Cardiac muscle cell (in vitro differentiated cells and primary cell): ENCODE data around the gene KRT222. TPM values are rescaled to one million over a fixed set of nuclear protein-coding genes. Genes with fewer than 3 reads are reported as not detected.

Experiments used
- DNase-seq, 2 donors: peaks; one replicate each; pipeline versions ENCODE4 v3.0.0 to v3.0.0-alpha.2; 2010 to 2017; ENCODE audit warnings: low read depth in 1 of 2, low spot score in 1 of 2
- H3K27ac ChIP-seq: fragments of 200-600 bp; sonication (generic); 2 replicates; pipeline ENCODE4 v1.5.1; 2016
- H3K27me3 ChIP-seq: fragments of 200-600 bp; sonication (generic); 2 replicates; pipeline ENCODE4 v1.6.0; 2016; ENCODE audit warnings: control low read depth
- H3K36me3 ChIP-seq: fragments of 200-600 bp; sonication (generic); 2 replicates; pipeline ENCODE4 v1.5.1; 2016; ENCODE audit warnings: control low read depth
- H3K4me1 ChIP-seq: fragments of 200-600 bp; sonication (generic); 2 replicates; pipeline ENCODE4 v1.8.1; 2017; ENCODE audit warnings: low read depth, mild to moderate bottlenecking, mixed run types
- H3K4me3 ChIP-seq: fragments of 200-600 bp; sonication (generic); 2 replicates; pipeline ENCODE4 v1.5.1; 2016; ENCODE audit warnings: mild to moderate bottlenecking
- H3K9me3 ChIP-seq: fragments of 200-600 bp; sonication (generic); 2 replicates; pipeline ENCODE4 v1.5.1; 2017; ENCODE audit warnings: low read depth, mild to moderate bottlenecking, control low read depth
- polyA plus RNA-seq: library from polyadenylated mRNA; unstranded; fragments of >200 nt; fragmentation: Nextera tagmentation; extraction: Ambion mirVana; gene quantifications from 2 replicates; pipeline ENCODE4 v1.2.1, GENCODE V29; 2016
- total RNA-seq: library from RNA; depleted of rRNA; stranded (reverse); fragments of >200 nt; gene quantifications from 2 replicates; pipeline ENCODE4 v1.2.3, GENCODE V29; 2016
- TF ChIP-seq, protein P1 (sequence below): IDR thresholded peaks from 2 replicates; pipeline ENCODE4 v1.5.1; 2012; ENCODE audit warnings: low read depth, mild to moderate bottlenecking, low read length

The KRT222 gene
- total and polyA plus RNA-seq, 2 experiments from 2014 or later = 0.29 TPM; not detected in 1

DNA sequence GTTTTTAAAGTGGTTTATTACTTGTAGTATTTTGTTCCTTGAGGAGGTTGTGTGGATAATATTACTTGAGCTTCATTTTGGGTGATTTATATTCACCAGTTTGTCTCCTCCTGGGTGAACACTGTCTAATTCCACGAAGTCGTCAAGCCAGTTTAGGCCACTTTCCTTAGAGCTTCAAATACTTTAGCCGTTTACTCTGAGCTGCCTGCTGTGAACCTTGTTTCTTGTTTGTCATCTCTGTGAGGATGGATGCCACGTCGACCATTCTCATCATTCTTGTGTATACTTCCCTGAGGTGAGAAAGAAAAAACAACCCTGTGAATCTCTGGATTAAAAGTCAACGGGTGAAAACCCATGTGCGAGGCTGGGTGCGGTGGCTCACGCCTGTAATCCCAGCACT is 29.6 kb upstream of the KRT222 start:
- Histone ChIP-seq H3K4me3 (no peak overlapping the region), H3K4me1 (no peaks in the 10 kb centered on the region), H3K9me3 (no peaks in the 10 kb centered on the region), H3K27me3 (no peaks in the 10 kb centered on the region), H3K27ac (no peak overlapping the region), H3K36me3 (no peaks in the 10 kb centered on the region)
- TF ChIP-seq, protein P1, sequence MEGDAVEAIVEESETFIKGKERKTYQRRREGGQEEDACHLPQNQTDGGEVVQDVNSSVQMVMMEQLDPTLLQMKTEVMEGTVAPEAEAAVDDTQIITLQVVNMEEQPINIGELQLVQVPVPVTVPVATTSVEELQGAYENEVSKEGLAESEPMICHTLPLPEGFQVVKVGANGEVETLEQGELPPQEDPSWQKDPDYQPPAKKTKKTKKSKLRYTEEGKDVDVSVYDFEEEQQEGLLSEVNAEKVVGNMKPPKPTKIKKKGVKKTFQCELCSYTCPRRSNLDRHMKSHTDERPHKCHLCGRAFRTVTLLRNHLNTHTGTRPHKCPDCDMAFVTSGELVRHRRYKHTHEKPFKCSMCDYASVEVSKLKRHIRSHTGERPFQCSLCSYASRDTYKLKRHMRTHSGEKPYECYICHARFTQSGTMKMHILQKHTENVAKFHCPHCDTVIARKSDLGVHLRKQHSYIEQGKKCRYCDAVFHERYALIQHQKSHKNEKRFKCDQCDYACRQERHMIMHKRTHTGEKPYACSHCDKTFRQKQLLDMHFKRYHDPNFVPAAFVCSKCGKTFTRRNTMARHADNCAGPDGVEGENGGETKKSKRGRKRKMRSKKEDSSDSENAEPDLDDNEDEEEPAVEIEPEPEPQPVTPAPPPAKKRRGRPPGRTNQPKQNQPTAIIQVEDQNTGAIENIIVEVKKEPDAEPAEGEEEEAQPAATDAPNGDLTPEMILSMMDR = no peak
- DNase-seq = no peak

GRCh38 chr17:40687106-40687505 is 22.1 kb upstream of the KRT222 start:
- H3K4me3 ChIP-seq = no peak overlapping the region
- TF ChIP-seq, protein P1 = no peak
- no peaks in the 10 kb centered on the region for H3K9me3 ChIP-seq
- no peak for DNase-seq
- no peak overlapping the region for H3K27ac ChIP-seq
- H3K4me1 ChIP-seq = no peaks in the 10 kb centered on the region
- no peaks in the 10 kb centered on the region for H3K27me3 ChIP-seq
- H3K36me3 ChIP-seq = no peaks in the 10 kb centered on the region

- TF ChIP-seq, protein P1 = no peak
- H3K9me3 ChIP-seq = no peaks in the 10 kb centered on the region
- DNase-seq = no peak
Measured at GRCh38 chr17:40686192-40686591, 21.2 kb upstream of the KRT222 start.

GRCh38 chr17:40680998-40681397 is 16.0 kb upstream of the KRT222 start:
- no peaks in the 10 kb centered on the region for H3K36me3 ChIP-seq
- no peaks in the 10 kb centered on the region for H3K4me1 ChIP-seq
- no peaks in the 10 kb centered on the region for H3K9me3 ChIP-seq
- no peak overlapping the region for H3K4me3 ChIP-seq
- no peak overlapping the region for H3K27ac ChIP-seq
- TF ChIP-seq, protein P1 = no peak
- H3K27me3 ChIP-seq = no peaks in the 10 kb centered on the region
- DNase-seq = no peak

More at GRCh38 chr17:40686192-40686591, 21.2 kb upstream of the KRT222 start:
- no peak overlapping the region for H3K27ac ChIP-seq
- H3K36me3 ChIP-seq = no peaks in the 10 kb centered on the region
- no peaks in the 10 kb centered on the region for H3K27me3 ChIP-seq
- H3K4me3 ChIP-seq = no peak overlapping the region
- no peaks in the 10 kb centered on the region for H3K4me1 ChIP-seq

GRCh38 chr17:40679523-40679907 is 14.5 kb upstream of the KRT222 start:
- DNase-seq = no peak
- Histone ChIP-seq H3K36me3 (no peaks in the 10 kb centered on the region), H3K9me3 (no peaks in the 10 kb centered on the region), H3K4me3 (no peak overlapping the region), H3K27ac (no peak overlapping the region), H3K27me3 (no peaks in the 10 kb centered on the region), H3K4me1 (no peaks in the 10 kb centered on the region)
- TF ChIP-seq, protein P1 = no peak
